Fibroblast of pulmonary artery (primary cell): ENCODE data around the gene CACNA1F.

Source experiments
- DNase-seq: peaks from one replicate; pipeline ENCODE4 v3.0.0-alpha.2; 2010; ENCODE audit warnings: low read depth
- H3K4me3 ChIP-seq: replicated peaks from 2 replicates; pipeline ENCODE4 v1.5.1; 2011; ENCODE audit warnings: low read depth, mild to moderate bottlenecking, control low read depth, low read length, moderate library complexity
- CTCF ChIP-seq: IDR thresholded peaks from 2 replicates; pipeline ENCODE4 v1.5.1; 2011; ENCODE audit warnings: mild to moderate bottlenecking, control low read depth, low read length, inconsistent platforms; ENCODE audit errors: missing control alignments

The CACNA1F gene

GRCh38 chrX:49193542-49193964 is 39.6 kb downstream of the CACNA1F start:
- DNase-seq: peak; percentile 10
- TF ChIP-seq CTCF: no peak
- no peak overlapping the region for H3K4me3 ChIP-seq

GRCh38 chrX:49192722-49193328 is 40.3 kb downstream of the CACNA1F start:
- peak; percentile 51 for DNase-seq
- no peak overlapping the region for H3K4me3 ChIP-seq
- peak; percentile 66 for TF ChIP-seq CTCF

- no peak for TF ChIP-seq CTCF
- DNase-seq: no peak
- H3K4me3 ChIP-seq: peak overlapping the region; percentile 73
Measured at GRCh38 chrX:49191574-49192011, 41.5 kb downstream of the CACNA1F start.

- no peak for TF ChIP-seq CTCF
- DNase-seq: peak; percentile 100
- peak overlapping the region; percentile 73 for H3K4me3 ChIP-seq
Measured at GRCh38 chrX:49190821-49191573, 42.1 kb downstream of the CACNA1F start.

GRCh38 chrX:49189606-49190005 is 43.5 kb downstream of the CACNA1F start:
- peak overlapping the region; percentile 51 for H3K4me3 ChIP-seq
- no peak for DNase-seq

GRCh38 chrX:49188468-49189076 is 44.6 kb downstream of the CACNA1F start:
- no peak for TF ChIP-seq CTCF
- no peak for DNase-seq
- H3K4me3 ChIP-seq: no peak overlapping the region

More at GRCh38 chrX:49189606-49190005, 43.5 kb downstream of the CACNA1F start:
- no peak for TF ChIP-seq CTCF
